GM23338 (cell line): ENCODE measurements around the gene PBX3. TPM values are rescaled to one million over a fixed set of nuclear protein-coding genes. Genes with fewer than 3 reads are reported as not detected.

Experiments used
- ATAC-seq: fragments of 200-7000 bp; cut with Tn5 transposase; 3 replicates; pipeline ENCODE4 v1.9.1; 2020
- DNase-seq: peaks from one replicate; pipeline ENCODE4 v3.0.0-alpha.2; 2015; ENCODE audit warnings: low spot score
- H2AFZ ChIP-seq: fragments of 200-600 bp; sonication (generic); 2 replicates; pipeline ENCODE4 v1.8.0; 2016; ENCODE audit warnings: antibody characterized with exemption, mild to moderate bottlenecking, moderate library complexity
- H3F3A ChIP-seq: fragments of 200-600 bp; sonication (generic); replicated peaks from 2 replicates; pipeline ENCODE4 v1.8.0; 2017; ENCODE audit warnings: antibody characterized with exemption, mixed run types, low read depth
- H3K27ac ChIP-seq: fragments of 200-600 bp; sonication (generic); 2 replicates; pipeline ENCODE4 v1.6.1; 2016; ENCODE audit warnings: low read depth
- H3K27me3 ChIP-seq: fragments of 200-600 bp; sonication (generic); 2 replicates; pipeline ENCODE4 v1.8.0; 2016; ENCODE audit warnings: mild to moderate bottlenecking, mixed run types, moderate library complexity; ENCODE audit not compliant: insufficient read depth
- H3K36me3 ChIP-seq: fragments of 200-600 bp; sonication (generic); 2 replicates; pipeline ENCODE4 v1.8.0; 2016; ENCODE audit warnings: mild to moderate bottlenecking; ENCODE audit not compliant: insufficient read depth
- H3K4me1 ChIP-seq: fragments of 200-600 bp; sonication (generic); 2 replicates; pipeline ENCODE4 v1.8.0; 2016; ENCODE audit warnings: mild to moderate bottlenecking, moderate library complexity; ENCODE audit not compliant: insufficient read depth
- H3K4me2 ChIP-seq: fragments of 200-600 bp; sonication (generic); 2 replicates; pipeline ENCODE4 v1.7.1; 2017; ENCODE audit warnings: mixed run types
- H3K4me3 ChIP-seq: fragments of 200-600 bp; sonication (generic); 2 replicates; pipeline ENCODE4 v1.6.1; 2016; ENCODE audit warnings: mixed run types
- H3K79me2 ChIP-seq: fragments of 200-600 bp; sonication (generic); replicated peaks from 2 replicates; pipeline ENCODE4 v1.8.0; 2017; ENCODE audit warnings: mild to moderate bottlenecking; ENCODE audit not compliant: insufficient read depth
- H3K9me2 ChIP-seq: fragments of 200-600 bp; sonication (generic); 2 replicates; pipeline ENCODE4 v1.8.0; 2017; ENCODE audit not compliant: insufficient read depth
- H4K20me1 ChIP-seq: fragments of 200-600 bp; sonication (generic); replicated peaks from 2 replicates; pipeline ENCODE4 v1.8.0; 2017; ENCODE audit warnings: mild to moderate bottlenecking; ENCODE audit not compliant: insufficient read depth
- H3K27ac Mint-ChIP-seq: 2 replicates; pipeline ENCODE4 v1.8.0; 2020; ENCODE audit warnings: inconsistent platforms, mild to moderate bottlenecking, moderate library complexity, mixed read lengths
- H3K27me3 Mint-ChIP-seq: 3 replicates; pipeline ENCODE4 v1.8.0; 2022; ENCODE audit warnings: low read depth, mild to moderate bottlenecking, moderate library complexity, mixed read lengths, inconsistent platforms; ENCODE audit not compliant: insufficient read depth, poor library complexity
- H3K36me3 Mint-ChIP-seq: 3 replicates; pipeline ENCODE4 v1.8.0; 2021; ENCODE audit warnings: low read depth, mild to moderate bottlenecking, inconsistent platforms, moderate library complexity, mixed read lengths
- H3K4me1 Mint-ChIP-seq: 3 replicates; pipeline ENCODE4 v1.8.0; 2020; ENCODE audit warnings: mild to moderate bottlenecking, inconsistent platforms, mixed read lengths
- H3K4me3 Mint-ChIP-seq: 3 replicates; pipeline ENCODE4 v1.8.0; 2021; ENCODE audit warnings: moderate library complexity, mild to moderate bottlenecking, inconsistent platforms, mixed read lengths
- H3K9me3 Mint-ChIP-seq: 3 replicates; pipeline ENCODE4 v1.8.0; 2020; ENCODE audit warnings: moderate library complexity, mild to moderate bottlenecking, inconsistent platforms, mixed read lengths
- CREB1 ChIP-seq: fragments of 250-450 bp; sonication (Bioruptor Pico); IDR thresholded peaks from 2 replicates; pipeline ENCODE4 v1.5.0; 2020; ENCODE audit warnings: low read depth, mild to moderate bottlenecking, moderate library complexity
- CTCF ChIP-seq, 2 experiments: fragments of 200-600 bp in 1 of 2; sonication (generic) in 1 of 2; conservative IDR thresholded peaks; 2 replicates each; pipeline versions ENCODE4 v1.5.1 to v1.6.1; 2016 to 2017; ENCODE audit warnings: antibody characterized with exemption in 2 of 2, low read depth in 2 of 2, mild to moderate bottlenecking in 2 of 2, moderate library complexity in 1 of 2
- ETS1 ChIP-seq: IDR thresholded peaks from 2 replicates; pipeline ENCODE4 v1.6.1; 2016; ENCODE audit warnings: antibody characterized with exemption
- EZH2phosphoT487 ChIP-seq: fragments of 200-600 bp; sonication (generic); IDR thresholded peaks from one replicate; pipeline ENCODE4 v1.8.1; 2018; ENCODE audit warnings: antibody characterized with exemption; ENCODE audit not compliant: unreplicated experiment
- JUNB ChIP-seq: IDR thresholded peaks from one replicate; pipeline ENCODE4 v1.6.1; 2016; ENCODE audit warnings: antibody characterized with exemption; ENCODE audit not compliant: unreplicated experiment
- POLR2AphosphoS5 ChIP-seq: IDR thresholded peaks from 2 replicates; pipeline ENCODE4 v1.6.1; 2016; ENCODE audit warnings: antibody characterized with exemption, low read depth
- REST ChIP-seq: IDR thresholded peaks from one replicate; pipeline ENCODE4 v1.6.1; 2018; ENCODE audit warnings: antibody characterized with exemption; ENCODE audit not compliant: unreplicated experiment
- STAT1 ChIP-seq: IDR thresholded peaks from one replicate; pipeline ENCODE4 v1.6.1; 2016; ENCODE audit warnings: antibody characterized with exemption; ENCODE audit not compliant: unreplicated experiment
- ZNF114 ChIP-seq: fragments of 250-450 bp; sonication (Bioruptor Pico); IDR thresholded peaks from 2 replicates; pipeline ENCODE4 v1.5.0; 2020; ENCODE audit warnings: mild to moderate bottlenecking, moderate library complexity
- ZNF331 ChIP-seq: fragments of 250-450 bp; sonication (Bioruptor Pico); IDR thresholded peaks from 2 replicates; pipeline ENCODE4 v1.5.0; 2020; ENCODE audit warnings: low read depth, mild to moderate bottlenecking, moderate library complexity
- polyA plus RNA-seq: library from polyadenylated mRNA; unstranded; fragments of >200 nt; fragmentation: Nextera tagmentation; extraction: Ambion mirVana; gene quantifications from 2 replicates; pipeline ENCODE4 v1.2.1, GENCODE V29; 2016
- total RNA-seq: library from RNA; depleted of rRNA; stranded (reverse); fragments of >200 nt; shearing (Covaris generic); gene quantifications from 2 replicates; pipeline ENCODE4 v1.2.3, GENCODE V29; 2014

PBX3 gene
- total and polyA plus RNA-seq, 2 experiments from 2014 or later, result 28.9 to 50.5 TPM

GRCh38 chr9:125748446-125749099 is 1.4 kb downstream of the PBX3 start (continued):
- TF ChIP-seq REST (no peak), ZNF114 (CRISPR knock-in tag) (no peak), POLR2AphosphoS5 (no peak), CTCF (conservative IDR thresholded peaks at IDR 0.05; ENCODE audit: low read depth in 2 of 2) (no peak), STAT1 (no peak), EZH2phosphoT487 (no peak)

- peaks cover 64% of the 10 kb centered on the region for H3K4me1 Mint-ChIP-seq
- Histone ChIP-seq H3K36me3 (no peaks in the 10 kb centered on the region), H3K9me2 (no peaks in the 10 kb centered on the region), H3F3A (0 out of 2 replicates have a peak, but pooled peaks cover 3% of the 10 kb centered on the region), H3K4me3 (peak overlapping the region; percentile 87), H3K4me2 (peak overlapping the region; percentile 92), H3K27ac (no peak overlapping the region), H3K27me3 (peaks cover 8% of the 10 kb centered on the region; the same call in 1 of the 2 replicates), H4K20me1 (no peaks in the 10 kb centered on the region), H3K79me2 (peaks cover 55% of the 10 kb centered on the region), H2AFZ (no peak overlapping the region), H3K4me1 (peaks cover 69% of the 10 kb centered on the region)
- DNase-seq (no peak), ATAC-seq (no peak)
- no peaks in the 10 kb centered on the region for H3K9me3 Mint-ChIP-seq
- H3K36me3 Mint-ChIP-seq, result peaks cover 14% of the 10 kb centered on the region
- peak overlapping the region; percentile 96 for H3K4me3 Mint-ChIP-seq
- peaks cover 13% of the 10 kb centered on the region for H3K27me3 Mint-ChIP-seq
- no peak overlapping the region for H3K27ac Mint-ChIP-seq
- TF ChIP-seq REST (no peak), CREB1 (CRISPR knock-in tag) (no peak), ZNF331 (CRISPR knock-in tag) (no peak), JUNB (no peak), CTCF (conservative IDR thresholded peaks at IDR 0.05; ENCODE audit: low read depth in 2 of 2) (no peak), ETS1 (no peak)
These were observed 2.2 kb downstream of the PBX3 start for GRCh38 chr9:125749287-125749935.
